SK-N-SH (cell line): ENCODE data around the gene PSEN2.

ENCODE experiments used
- NRF1 ChIP-seq: IDR thresholded peaks from 2 replicates; pipeline ENCODE4 v1.6.1; 2012; ENCODE audit warnings: low read depth, mild to moderate bottlenecking, low read length
- POLR2AphosphoS5 ChIP-seq: IDR thresholded peaks from 2 replicates; pipeline ENCODE4 v1.6.1; 2012; ENCODE audit warnings: low read depth, low read length
- RAD21 ChIP-seq: IDR thresholded peaks from 2 replicates; pipeline ENCODE4 v1.6.1; 2012; ENCODE audit warnings: mild to moderate bottlenecking, low read length
- TF ChIP-seq, protein P1 (sequence below): fragments of 200-600 bp; sonication (generic); IDR thresholded peaks from 2 replicates; pipeline ENCODE4 v1.6.1; 2017; ENCODE audit warnings: antibody characterized with exemption, mild to moderate bottlenecking, moderate library complexity

- TF ChIP-seq RAD21, result no peak
- TF ChIP-seq, protein P1, sequence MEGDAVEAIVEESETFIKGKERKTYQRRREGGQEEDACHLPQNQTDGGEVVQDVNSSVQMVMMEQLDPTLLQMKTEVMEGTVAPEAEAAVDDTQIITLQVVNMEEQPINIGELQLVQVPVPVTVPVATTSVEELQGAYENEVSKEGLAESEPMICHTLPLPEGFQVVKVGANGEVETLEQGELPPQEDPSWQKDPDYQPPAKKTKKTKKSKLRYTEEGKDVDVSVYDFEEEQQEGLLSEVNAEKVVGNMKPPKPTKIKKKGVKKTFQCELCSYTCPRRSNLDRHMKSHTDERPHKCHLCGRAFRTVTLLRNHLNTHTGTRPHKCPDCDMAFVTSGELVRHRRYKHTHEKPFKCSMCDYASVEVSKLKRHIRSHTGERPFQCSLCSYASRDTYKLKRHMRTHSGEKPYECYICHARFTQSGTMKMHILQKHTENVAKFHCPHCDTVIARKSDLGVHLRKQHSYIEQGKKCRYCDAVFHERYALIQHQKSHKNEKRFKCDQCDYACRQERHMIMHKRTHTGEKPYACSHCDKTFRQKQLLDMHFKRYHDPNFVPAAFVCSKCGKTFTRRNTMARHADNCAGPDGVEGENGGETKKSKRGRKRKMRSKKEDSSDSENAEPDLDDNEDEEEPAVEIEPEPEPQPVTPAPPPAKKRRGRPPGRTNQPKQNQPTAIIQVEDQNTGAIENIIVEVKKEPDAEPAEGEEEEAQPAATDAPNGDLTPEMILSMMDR, result no peak
- TF ChIP-seq POLR2AphosphoS5, result no peak
- no peak for TF ChIP-seq NRF1
Measured at GRCh38 chr1:226864311-226864710, 6.1 kb upstream of the PSEN2 start.
